Germinal center (tissue), 1 donor: ENCODE data around the gene BRSK1.
"Not testable (repeated sequence)": the region's sequence is repeated elsewhere in the genome, so short reads cannot be mapped to it uniquely, and the experiment has no call there.

Experiments
- DNase-seq: peaks from one replicate; pipeline ENCODE4 v3.0.0; 2012; ENCODE audit warnings: mixed read lengths, low spot score

BRSK1 gene

DNA sequence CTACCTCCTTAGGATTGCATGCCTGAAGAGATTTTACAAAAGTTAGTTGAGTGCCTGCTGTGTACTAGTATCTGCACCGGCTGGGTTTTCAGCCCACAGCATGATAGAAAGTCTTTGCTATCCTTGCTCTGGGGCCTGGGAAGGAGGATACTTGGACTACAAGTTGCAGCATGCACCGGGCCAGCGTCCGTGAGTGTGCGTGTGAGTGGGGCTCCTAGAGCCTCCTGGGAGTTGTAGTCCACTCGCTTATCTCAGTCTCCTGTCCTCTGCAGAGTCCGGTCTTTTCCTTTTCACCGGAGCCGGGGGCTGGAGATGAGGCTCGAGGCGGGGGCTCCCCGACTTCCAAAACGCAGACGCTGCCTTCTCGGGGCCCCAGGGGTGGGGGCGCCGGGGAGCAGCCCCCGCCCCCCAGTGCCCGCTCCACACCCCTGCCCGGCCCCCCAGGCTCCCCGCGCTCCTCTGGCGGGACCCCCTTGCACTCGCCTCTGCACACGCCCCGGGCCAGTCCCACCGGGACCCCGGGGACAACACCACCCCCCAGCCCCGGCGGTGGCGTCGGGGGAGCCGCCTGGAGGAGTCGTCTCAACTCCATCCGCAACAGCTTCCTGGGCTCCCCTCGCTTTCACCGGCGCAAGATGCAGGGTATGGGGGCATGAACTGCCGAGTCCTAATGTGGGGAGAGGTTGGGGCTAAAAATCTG lies 20.6 kb downstream of the BRSK1 start:
- peak; percentile 48 for DNase-seq

DNA sequence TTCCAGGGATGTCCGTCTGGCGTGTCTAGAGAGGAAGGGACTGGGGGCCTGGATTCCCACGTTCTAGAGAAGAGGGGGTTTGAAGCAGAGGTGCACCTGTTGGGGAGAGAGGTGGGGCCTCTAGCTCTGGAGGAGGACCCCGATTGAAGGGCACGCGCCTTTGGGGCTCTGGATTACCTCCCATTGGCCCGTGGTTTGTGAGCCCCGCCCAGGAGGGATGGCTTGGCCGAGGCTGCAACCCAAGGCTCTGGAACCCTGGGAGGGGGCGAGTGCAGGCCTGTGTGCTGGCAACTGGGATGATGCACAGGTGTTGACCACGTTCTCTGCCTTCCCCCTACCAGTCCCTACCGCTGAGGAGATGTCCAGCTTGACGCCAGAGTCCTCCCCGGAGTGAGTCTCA lies 21.2 kb downstream of the BRSK1 start:
- no peak for DNase-seq

DNA sequence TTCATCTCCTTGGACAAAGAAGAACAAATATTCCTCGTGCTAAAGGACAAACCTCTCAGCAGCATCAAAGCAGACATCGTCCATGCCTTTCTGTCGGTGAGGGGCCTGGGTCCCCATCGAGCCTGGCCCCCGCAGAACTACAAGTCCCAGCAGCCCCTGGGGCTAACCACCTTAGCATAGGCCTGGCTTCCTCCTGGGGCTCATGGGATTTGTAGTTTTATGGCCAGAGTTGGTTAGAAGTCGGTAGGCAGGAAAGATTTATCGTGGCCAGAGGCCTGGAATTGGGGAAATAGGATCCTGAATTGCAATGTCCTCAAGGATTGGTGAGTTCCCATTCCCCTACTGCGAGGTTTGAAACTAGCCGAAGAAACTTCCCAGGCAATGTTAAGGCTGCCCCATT lies 21.7 kb downstream of the BRSK1 start:
- peak; percentile 72 for DNase-seq

DNA sequence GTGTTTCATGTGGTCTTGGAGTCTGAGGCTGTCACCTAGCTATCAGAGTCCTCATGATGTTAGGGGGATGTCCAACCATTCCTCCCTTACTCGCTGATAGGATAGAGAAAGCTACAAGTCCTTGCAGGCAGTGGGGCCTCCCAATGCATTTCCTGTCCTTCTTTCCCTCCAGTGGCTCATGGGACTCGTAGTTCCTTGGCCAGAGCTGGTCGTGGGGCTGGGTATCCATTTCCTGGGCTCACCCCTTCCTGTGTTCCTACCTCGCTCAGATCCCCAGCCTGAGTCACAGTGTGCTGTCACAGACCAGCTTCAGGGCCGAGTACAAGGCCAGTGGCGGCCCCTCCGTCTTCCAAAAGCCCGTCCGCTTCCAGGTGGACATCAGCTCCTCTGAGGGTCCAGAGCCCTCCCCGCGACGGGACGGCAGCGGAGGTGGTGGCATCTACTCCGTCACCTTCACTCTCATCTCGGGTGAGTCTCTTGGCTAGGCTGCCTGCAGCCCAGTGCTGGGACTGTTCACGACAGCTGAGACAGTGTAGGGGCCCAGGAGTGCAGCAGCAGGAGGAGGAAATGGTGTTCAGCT lies 22.3 kb downstream of the BRSK1 start:
- DNase-seq = no peak

DNA sequence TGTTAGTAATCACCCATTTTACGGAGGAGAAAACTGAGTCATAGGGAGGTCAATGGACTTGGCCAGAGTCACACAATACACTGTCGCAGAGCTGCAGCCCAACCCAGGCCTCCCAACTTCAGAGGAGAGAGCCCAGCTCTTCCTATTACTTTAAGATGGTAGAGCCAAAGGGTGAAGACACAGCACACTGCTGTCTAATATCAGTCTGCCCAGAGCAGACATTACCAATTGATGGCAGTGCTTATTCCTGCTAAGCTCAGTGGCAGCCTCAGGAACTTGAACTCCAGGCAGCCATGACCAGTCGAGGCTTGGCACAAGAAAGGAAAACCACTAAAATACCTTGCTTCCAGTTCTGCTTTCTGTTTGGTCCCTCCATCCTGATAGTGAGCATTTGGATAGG lies 22.9 kb downstream of the BRSK1 start:
- no peak for DNase-seq

DNA sequence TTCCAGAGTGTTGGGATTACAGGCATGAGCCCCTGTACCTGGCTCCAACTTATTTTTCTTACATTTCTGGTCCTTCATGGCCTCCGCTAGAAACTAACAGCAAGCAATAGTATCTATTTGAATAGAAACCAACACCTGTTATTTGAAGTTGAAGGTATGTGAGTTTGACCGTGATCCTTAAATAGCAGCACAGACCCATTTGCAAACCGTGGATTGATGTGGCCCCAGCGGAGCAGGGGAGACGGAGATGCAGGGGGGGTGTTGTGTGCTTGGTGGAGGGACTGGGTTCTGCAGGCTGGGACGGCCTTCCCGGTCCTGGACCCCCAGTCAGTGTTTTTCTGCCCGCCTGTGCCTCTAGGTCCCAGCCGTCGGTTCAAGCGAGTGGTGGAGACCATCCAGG lies 24.5 kb downstream of the BRSK1 start:
- DNase-seq = no peak

DNA sequence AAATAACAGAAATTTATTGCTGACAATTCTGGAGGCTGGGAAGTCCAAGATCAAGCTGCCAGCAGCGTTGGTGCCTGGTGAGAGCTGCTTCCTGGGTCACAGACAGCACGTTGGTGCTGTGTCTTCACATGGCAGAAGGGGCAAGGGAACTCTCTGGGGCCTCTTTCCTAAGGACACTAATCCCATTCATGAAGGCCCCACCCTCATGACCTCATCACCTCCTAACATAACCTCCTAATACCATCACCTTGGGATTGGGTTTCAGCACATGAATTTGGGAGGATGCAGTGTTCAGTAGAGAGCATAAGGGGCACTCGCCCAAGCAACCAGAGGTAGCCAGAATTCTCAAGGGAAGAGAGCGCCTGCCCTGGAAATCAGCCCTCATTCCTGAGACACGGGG lies 25.7 kb downstream of the BRSK1 start:
- no peak for DNase-seq

DNA sequence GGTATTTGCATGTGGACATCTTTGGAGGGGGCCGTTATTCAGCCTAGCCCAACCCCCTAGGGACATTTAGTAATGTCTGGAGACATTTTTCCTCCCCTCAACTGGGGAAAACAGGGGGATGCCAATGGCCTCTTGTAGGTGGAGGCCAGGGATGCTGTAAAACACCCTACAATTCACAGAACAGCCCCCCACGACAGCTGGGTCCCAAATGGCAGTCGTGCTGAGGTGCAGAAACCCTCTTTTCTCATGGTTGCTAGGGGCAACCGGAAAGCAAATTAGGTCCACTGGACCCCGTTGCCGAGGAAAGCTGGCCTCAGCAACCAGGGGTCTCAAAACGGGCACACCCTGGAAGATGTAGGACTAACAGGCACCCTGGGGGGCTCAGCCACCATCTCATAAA lies 26.7 kb downstream of the BRSK1 start:
- DNase-seq = no peak

DNA sequence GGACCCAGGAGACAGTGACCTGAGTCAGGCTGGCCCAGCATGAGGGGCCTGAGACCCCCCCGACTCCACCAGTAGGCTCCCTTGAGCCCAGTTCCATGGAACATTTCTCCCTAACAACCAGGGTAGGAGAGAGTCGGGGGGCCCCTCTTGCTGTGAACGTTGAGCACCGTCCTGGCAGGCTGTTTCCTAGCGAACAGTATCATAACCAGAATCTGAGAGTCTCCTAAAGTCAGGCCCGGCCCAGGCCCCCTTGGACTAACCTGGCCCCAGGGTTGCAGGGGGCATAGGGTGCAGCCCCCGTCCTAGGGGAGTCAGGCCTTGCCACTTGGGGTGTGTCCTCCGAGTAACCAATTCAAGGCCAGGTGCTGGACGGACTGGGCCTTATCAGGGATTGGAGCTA lies 27.6 kb downstream of the BRSK1 start:
- no peak for DNase-seq

DNA sequence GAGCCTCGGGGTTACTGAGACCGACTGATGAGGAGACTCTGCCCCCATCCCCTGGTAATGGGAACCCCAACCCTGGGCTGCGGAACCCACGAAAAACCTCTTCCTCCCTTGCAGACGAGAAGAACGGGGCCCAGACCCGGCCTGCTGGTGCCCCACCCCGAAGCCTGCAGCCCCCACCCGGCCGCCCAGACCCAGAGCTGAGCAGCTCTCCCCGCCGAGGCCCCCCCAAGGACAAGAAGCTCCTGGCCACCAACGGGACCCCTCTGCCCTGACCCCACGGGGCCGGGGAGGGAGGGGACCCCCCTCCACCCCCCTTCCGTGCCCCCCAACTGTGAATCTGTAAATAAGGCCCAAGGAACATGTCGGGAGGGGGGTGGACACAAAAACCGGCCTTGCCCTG lies 28.0 kb downstream of the BRSK1 start:
- no peak for DNase-seq

DNA sequence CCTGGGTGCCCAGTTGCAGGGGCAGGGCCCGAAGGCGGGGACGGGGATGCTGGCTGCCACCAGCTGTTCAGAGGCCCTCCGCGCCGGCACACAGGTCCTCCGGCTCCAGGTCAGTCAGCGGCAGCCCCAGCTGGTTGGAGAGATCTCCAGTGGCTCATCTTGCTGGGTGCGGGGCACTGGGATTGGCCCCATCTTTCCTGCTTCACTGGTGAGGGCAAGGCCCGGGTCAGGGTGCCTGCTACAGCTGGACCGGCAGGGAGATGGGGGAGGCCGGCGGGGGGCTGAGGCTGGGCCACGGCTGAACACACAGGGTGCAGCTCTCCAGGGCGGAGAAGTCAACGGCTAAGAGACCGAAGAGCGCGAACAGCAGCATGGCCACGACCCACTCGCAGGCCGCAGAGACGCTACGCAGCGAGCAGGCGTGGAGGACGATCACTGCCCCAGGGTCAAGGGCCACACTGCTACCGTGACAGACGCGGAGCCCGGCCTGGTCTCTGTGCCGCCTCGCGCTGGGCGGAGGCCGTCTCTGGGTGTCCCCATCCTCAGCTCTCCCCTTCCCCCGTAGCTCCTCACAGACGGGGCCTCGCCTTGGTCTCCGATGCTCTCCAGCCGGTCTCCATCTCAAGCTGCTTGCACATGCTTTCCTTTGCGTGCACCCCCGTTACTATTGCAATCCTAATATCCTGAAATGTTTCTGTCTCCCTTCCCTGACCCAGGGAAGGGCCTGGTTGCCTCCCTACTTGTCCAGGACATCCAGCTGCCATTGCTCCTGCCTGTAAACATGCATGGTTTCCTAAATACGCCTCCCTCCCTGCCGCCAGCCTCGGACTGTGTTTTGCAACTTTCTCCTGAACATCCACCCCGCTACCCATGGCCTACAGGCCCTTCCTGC lies 29.1 kb downstream of the BRSK1 start:
- DNase-seq = no peak

DNA sequence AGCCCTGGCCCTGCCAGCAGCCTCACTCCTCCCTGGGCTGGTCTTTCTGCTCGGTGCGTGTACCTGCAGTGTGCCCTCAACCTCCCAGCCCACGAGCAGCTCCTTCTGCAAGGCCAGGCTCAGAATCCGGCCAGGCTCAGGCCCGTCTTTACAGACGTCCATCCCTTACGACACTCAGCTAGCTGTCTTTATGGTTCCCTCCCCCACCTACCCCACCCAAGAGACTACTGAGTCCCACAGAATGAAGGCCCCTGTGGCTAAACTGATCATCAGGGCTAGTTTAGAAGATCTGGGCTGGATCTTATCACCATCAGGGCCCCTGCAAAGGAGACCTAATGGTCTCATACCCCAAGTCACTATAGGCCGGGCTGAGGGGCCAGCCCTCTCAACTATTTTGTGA lies 30.6 kb downstream of the BRSK1 start:
- DNase-seq = no peak

DNA sequence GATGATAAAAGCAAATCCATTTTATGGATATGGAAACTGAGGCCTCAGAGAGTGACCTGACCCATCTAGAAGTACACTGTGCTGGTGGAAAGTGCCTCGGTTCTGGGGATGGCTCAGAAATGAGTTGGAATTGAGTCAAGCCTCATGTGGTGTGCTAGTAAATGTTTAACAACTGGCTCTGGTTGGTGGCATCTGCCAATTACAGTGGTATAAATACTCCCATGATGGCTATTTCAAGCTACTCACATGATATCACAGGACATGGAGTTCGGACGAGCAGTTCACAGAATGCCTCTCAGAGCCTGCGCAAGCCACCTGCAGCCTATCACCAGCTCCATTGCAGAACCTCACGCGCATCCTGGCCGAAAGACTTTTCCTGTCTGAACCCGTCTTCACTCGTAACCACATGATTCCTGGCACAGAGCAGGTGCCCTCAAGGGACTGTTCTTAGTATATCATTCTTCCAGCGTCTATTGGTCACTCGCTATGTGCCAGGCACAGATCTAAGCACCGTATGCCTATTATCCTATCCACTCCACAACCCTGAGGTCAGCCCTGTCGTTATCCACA lies 32.2 kb downstream of the BRSK1 start:
- no peak for DNase-seq

DNA sequence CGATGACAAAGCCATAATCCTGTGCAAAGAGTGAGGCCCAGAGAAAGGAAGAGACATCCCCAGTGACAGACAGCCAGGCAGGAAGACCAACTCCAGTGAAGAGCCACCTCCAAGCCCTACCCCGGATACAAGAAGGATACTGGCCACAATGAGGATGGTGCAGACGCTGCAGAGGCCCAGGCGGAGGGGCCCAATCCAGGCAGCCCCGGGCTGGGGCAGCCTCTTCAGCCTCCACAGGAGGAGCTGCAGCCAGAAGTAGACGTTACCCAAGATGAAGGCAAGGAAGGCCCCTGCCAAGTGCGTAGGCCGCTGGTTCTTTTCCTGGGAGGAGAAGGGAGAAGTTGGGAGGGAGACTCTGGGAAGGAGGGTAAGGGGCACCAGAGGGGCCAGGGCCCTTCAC lies 32.8 kb downstream of the BRSK1 start:
- no peak for DNase-seq

DNA sequence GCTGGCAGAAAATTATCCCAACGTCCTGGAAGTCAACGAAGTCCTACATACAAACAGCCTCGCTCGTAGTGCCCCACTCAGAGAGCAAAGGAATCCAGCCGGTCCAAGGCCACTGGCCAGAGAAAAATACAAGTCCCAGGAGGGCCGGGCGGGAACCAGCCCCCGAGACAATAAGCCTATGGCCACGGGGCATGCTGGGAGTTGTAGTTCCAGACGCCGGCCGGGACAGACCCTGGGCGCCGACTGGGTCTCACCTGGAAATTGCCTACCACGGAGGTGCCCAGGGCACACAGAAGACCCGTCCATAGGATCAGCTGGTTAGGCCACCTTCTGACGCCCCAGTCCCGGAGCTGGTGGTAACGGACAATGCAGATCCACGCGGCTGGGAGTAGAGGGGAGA lies 36.0 kb downstream of the BRSK1 start:
- DNase-seq = no peak

DNA sequence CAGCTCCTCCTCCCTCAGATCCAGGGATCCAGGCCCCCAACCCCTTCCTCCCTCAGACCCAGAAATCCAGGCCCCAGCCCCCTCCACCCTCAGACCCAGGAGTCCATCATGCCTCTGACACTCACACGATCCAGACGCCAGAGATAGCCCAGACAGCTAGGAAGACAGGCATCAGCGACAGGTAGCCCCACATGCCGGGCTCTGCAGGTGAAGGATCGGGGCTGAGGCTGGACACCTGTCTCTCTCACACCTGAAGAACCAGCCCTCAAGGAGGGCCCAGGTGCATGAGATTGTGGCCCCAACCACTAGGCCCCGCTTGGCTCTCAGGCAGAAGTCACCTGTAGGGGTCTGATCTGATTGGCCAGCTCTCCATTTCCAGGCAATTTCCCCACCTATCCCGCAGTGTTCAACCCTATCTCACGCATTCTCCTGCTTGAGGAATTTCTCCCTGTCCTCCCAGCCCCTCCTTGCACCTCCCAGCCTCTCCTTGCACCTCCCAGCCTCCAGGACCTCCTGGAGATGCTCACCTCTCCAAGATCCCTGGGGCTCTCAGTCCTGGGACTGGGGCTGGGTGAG lies 37.1 kb downstream of the BRSK1 start:
- DNase-seq = no peak

DNA sequence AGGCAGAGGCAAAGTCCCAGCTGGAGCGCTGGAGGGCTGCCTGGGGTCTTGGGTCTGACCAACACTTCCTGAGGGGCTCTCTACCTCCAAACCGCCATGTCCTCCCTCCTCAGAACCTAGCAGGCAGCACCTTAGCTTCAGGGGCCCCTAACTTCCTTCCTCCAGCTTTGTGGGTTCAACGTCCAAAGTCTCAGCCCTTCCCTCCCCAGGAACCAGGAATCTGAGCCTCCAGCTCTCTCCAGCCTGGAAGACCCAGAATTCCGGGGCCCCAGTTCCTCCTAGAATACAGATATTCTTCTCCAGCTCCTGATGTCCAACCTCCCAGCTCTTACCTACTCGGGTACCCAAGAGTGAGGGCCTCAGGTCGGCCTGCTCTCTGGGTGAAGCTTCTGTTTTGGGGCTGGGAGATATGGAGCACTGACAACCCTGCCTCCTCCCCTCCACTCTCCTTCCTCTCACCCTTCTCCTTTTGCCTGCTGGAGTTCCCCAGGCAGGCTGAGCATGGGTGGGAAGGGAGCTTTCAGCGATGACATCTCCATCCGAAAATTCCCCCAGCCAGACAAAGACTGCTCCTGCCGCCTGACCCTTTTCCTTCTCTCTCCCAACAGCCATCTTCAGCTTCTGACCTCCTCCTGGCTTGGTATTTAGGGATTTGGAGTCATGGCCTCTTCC lies 37.8 kb downstream of the BRSK1 start:
- DNase-seq = no peak

DNA sequence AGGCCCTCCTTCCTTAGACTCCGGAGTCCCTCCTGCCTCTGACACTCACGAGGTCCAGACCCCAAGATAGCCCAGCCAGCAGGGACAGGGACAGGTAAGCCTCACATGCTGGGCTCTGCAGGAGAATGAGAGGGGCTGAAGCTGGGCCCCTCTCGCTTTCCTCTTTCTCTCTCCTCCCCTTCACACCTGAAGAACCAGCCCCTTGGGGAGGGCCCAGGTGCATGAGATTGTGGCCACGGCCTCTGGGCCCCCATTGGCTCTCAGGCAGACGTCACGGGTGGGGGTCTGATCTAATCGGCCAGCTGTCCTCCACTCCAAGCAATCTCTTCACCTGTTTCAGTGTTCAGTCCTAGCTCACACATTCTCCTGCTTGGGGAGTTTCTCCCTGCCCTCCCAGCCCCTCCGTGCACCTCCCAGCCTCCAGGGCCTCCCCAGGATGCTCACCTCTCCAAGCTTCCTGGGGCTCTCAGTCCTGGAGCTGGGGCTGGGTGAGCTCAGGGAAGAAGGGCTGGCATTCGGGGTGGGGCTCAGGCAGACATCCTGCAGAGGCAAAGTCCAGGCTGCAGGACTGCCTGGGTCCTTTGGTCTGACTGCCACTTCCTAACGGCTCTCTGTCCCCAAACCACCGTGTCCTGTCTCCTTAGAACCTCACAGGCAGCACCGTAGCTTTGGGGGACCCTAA lies 38.5 kb downstream of the BRSK1 start:
- DNase-seq = no peak

DNA sequence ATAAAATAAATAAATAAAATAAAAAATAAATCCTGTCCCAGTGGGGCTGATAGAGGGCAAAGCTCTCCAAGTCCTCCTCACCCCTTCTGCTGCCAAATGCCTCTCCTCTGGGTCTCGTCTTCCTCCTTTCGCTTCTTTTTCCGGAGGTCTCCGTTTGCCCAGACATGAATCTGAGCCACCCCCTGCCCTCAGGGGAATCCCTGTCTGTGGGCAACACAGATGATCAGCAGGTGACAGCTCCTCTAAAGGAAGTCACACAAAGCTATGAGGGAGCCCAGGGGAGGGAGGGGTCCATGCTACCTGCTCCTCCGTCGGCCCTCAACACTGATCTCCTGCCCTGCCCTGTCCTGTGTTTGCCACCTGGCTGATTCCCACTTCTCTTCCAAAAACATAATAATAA lies 40.9 kb downstream of the BRSK1 start:
- no peak for DNase-seq

DNA sequence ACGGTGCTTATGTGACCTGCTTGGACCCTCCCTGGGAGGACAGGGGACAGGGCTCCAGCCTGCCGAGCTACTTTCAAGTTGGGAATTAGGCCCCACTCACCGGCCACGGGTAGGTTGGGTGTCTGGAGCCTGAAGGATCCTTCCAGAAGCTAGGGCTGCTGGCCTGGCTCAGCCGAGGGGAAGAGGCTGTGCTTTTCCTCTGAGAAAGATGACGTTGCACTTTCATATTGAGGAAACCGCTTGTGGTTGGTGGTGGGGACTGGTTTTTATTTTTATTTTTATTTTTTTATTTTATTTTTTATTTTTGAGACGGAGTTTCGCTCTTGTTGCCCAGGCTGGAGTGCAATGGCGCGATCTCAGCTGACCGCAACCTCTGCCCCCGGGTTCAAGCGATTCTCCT lies 41.4 kb downstream of the BRSK1 start, which contains the start of gene TMEM150B:
TSS of gene TMEM150B (minus strand) at position 170 of the 400 bp plus-strand sequence. CDS start 4,305 bp downstream, outside the sequence.
- no peak for DNase-seq

DNA sequence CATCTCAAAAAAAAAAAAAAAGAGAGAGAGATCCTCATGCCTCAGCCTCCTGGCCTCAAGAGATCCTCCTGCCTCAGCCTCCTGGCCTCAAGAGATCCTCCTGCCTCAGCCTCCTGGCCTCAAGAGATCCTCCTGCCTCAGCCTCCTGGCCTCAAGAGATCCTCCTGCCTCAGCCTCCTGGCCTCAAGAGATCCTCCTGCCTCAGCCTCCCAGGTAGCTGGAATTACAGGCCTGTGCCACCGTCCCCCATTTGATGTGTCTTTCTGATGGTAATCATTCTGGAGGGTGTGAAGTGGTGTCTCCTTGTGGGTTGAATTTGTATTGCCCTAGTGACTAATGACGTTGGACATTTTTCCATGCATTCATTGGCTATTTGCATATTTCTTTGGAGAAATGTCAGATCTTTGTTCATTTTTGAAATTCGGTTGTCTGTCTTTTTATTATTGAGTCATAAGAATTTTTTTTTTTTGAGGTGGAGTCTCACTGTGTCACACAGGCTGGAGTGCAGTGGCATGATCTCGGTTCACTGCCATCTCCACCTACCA lies 45.0 kb downstream of the BRSK1 start:
- not testable (repeated sequence) for DNase-seq
